Measurements from ENCODE around the gene ITPR2. TPM values are rescaled to one million over a fixed set of nuclear protein-coding genes. Genes with fewer than 3 reads are reported as not detected.
A peak's percentile ranks its signal among the peaks of the same experiment; 100 is the strongest.
"Not testable (repeated sequence)": the region's sequence is repeated elsewhere in the genome, so short reads cannot be mapped to it uniquely, and the experiment has no call there.

Gene ITPR2
- total RNA-seq, 1 donor: 33.4 TPM

DNA sequence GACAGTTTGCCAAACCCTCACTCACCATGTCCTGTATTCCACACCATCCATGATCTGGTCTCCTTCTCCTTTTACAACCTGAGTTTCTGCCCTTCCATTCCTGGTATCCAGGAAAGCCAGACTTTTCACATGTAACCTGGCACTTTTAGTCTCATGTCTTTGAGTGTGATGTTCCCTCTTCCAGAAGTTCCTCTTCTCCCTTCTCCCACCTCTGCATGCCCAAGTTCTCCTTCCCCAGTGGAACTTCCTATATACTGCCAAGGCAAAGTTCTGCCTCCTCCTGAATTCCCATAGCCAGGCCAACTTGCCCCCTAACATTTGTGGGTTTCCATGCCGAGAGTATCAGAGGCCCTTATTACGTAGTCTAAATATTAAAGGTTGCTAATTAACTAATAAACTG, 3.2 kb upstream of the ITPR2 start:
- Histone ChIP-seq H3K4me3 (ENCODE audit: low read length) (no peak overlapping the region), H3K27me3 (ENCODE audit: insufficient read depth, low read length) (no peaks in the 10 kb centered on the region), H3K9me3 (ENCODE audit: low read depth, low read length) (no peaks in the 10 kb centered on the region), H3K4me1 (ENCODE audit: insufficient read depth, low read length) (peaks cover 17% of the 10 kb centered on the region)

DNA sequence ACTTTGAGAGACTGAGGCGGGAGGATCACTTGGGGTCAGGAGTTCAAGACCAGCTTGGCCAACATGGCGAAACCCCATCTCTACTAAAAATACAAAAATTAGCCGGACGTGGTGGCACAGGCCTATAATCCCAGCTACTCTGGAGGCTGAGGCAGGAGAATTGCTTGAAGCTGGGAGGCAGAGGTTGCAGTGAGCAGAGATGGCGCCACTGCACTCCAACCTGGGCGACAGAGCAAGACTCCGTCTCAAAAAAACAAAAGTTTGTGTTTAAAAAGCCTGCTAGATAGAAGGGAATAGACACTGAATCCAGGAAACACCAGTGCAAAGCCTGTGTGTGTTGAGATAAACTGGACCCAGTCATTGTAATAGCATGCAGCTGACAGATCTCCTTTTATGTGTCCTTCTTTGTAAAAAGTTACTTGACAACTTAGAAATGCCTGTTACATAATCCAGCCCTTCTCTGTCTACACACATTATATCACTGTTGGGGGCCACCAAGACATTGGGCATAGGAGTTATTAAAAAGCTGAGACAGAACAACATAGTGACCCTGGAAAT, 1.6 kb upstream of the ITPR2 start:
- H3K4me3 ChIP-seq (ENCODE audit: low read length); H3K27me3 ChIP-seq (ENCODE audit: insufficient read depth, low read length); H3K9me3 ChIP-seq (ENCODE audit: low read depth, low read length): not testable (repeated sequence)
- H3K4me1 ChIP-seq (ENCODE audit: insufficient read depth, low read length): peaks cover 26% of the 10 kb centered on the region

DNA sequence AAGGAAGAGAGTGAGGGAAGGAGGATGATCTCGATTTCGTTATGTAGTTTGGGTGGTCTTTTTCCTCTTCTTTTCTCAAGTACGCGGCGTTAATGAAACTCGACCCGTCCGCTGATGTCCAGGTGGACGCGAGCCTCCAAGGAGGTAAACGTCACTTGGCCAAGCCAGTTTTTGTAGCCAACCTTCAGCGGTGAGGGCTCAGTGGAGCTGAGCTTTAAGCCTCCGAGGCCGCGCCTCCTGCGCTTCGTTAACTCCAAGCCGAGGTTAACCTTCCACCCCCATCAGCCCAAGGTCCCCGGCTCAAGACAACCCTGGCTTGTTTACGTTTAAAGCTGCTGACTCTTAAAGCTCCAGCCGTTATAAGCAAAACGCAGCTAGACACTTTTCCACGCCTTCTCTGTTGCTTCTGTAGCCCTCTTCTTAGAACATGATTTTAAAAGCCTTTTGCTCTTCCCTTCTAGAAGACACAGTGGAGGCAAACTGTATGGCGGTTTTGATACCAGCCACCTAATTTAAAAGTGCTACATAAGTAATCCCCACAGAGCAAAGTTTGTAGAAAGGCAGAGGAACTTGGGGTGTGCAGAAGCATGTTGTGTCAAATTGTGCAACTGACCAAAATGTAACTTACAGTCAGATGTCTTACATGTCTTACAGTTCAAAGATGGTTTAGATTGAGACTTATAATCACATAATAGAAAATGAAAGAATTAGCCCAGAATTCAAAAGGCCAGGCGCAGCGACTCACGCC, 923 bp upstream of the ITPR2 start:
- H3K4me3 ChIP-seq (ENCODE audit: low read length): peak overlapping the region; percentile 93
- no peaks in the 10 kb centered on the region for H3K27me3 ChIP-seq (ENCODE audit: insufficient read depth, low read length)
- peaks cover 31% of the 10 kb centered on the region for H3K4me1 ChIP-seq (ENCODE audit: insufficient read depth, low read length)
- no peaks in the 10 kb centered on the region for H3K9me3 ChIP-seq (ENCODE audit: low read depth, low read length)

DNA sequence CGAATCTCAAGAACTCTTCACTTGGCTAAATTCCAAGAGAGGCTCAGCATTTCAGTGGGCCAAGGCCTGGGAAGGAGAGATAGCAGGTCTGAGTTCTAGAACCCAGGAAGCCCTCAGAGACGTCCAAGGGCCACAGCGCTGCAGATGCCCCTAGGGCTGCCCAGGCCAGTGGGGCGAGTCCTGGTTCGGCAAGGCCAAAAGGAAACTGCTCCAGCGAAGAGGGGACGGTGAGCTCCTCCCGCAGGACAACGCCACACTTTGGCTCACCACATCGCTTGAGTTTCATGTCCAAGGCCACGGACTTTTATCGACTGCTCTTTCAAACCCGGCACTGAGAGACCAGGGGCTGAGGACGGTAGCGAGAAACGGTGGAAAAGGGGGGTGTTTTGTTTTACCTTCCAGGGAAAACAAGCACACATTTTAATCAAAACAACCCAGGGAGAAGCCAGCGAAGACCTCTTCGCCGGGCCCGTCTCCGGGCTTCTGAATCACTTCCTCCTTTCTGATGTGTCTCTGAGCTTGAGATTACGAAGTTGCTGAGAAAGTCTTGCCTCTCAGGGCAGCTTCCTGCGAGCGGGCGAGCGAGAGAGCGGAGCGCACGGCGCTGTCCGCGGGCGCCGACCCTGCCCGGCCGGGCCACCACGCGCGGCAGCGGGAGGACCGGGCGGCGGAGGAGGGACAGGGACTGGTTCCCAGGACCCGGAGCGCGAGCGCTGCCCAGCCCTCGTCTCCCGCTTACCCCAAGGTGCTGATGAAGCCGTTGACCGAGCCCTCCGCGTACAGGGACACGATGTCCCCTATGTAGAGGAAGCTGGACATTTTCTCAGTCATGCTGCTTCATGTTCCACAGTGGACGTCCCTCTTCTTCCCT, 808 bp downstream of the ITPR2 start:
- Histone ChIP-seq H3K27me3 (ENCODE audit: insufficient read depth, low read length) (no peaks in the 10 kb centered on the region), H3K4me1 (ENCODE audit: insufficient read depth, low read length) (peaks cover 31% of the 10 kb centered on the region), H3K9me3 (ENCODE audit: low read depth, low read length) (no peaks in the 10 kb centered on the region), H3K4me3 (ENCODE audit: low read length) (peak overlapping the region; percentile 93)

DNA sequence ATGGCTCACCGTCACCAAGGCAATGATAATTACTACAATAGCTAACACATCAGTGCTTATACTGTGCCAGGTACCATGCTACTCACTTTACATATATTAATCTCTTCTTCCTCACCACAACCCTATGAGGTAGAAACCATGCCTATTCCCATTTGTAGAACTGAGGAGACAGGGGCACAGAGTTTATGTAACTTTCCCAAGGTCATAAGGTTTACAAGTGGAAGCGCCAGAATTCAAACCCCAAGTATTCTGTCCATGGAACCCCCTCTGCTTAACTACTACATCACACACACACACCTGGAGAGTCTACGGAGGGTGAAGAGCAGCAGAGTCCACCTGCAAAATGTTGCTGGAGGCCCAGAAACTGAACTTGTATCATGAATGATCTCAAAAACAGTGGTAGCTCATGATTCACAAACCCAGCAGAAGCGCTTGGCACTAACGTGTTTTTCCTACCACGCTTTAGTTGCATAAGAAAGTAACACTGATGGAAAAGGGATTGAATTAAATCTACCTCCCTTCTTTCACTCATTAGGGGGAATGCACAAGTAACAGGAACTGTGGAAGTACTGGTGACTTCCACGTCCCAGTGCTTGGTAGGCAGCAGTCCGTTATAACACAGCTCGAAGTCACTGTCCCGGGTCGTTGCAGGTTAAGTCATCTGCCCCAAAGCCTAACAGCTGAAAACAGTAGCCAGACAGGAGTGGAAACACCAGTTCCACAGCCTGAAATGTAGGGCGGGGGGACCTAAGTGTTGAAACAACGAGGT, 2.0 kb downstream of the ITPR2 start:
- Histone ChIP-seq H3K4me1 (ENCODE audit: insufficient read depth, low read length) (peaks cover 31% of the 10 kb centered on the region), H3K27me3 (ENCODE audit: insufficient read depth, low read length) (no peaks in the 10 kb centered on the region), H3K4me3 (ENCODE audit: low read length) (no peak overlapping the region), H3K9me3 (ENCODE audit: low read depth, low read length) (no peaks in the 10 kb centered on the region)

DNA sequence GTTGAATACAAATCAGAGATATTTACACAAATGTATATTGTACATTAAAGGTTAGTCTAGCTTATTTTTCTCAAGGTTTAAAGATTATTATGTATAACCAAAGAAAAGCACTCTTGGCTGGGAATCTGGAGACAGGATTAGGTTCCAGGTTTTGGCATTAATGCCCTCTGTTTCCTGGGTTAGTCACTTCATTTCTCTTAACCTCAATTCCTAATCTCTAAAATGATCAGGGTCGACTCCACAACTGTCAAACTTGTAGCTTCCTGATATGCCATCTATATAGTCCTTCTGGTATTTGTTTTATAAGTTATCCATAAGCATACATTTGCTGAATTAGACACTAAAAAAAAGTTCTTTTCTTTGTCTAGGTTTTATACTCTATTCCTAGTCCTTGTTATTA, 2.6 kb downstream of the ITPR2 start:
- no peaks in the 10 kb centered on the region for H3K9me3 ChIP-seq (ENCODE audit: low read depth, low read length)
- H3K4me3 ChIP-seq (ENCODE audit: low read length): no peak overlapping the region
- peaks cover 31% of the 10 kb centered on the region for H3K4me1 ChIP-seq (ENCODE audit: insufficient read depth, low read length)
- no peaks in the 10 kb centered on the region for H3K27me3 ChIP-seq (ENCODE audit: insufficient read depth, low read length)

DNA sequence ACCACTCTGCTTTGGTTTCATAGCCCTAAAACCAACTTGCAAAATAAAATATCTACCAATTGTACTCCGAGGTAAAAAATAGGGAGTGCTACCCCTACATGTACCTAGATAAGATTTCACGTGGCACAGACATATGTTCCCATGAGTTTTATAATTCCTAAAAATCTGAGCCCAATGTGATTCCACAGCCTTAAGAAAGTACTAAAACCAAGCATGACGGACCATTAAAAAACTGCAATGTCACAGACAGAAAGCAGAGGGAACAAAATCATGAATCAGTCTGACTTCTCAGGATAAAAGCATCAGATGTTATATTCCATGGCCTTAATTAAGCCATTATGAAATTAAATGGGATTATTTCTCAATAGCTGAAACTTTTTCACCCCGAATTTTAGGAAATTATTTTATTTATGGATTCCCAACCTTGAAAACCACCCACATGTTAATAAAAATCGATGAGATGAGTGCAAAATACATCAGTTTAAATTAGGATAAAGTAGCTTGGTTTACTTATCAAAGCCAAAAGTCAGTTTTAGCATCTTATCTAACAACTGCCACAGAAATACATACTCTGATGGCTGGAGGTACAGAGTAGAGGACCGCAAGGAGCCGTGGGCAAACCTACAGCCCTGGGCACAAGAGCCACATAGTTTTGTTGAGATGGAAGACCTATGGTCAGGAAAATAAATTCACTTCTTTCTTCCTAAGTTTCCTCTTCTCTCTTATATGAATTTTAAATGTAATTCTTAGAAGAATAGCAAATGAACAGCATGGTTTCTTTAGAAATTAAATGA, 4.5 kb downstream of the ITPR2 start:
- Histone ChIP-seq H3K9me3 (ENCODE audit: low read depth, low read length) (no peaks in the 10 kb centered on the region), H3K27me3 (ENCODE audit: insufficient read depth, low read length) (no peaks in the 10 kb centered on the region), H3K4me3 (ENCODE audit: low read length) (no peak overlapping the region), H3K4me1 (ENCODE audit: insufficient read depth, low read length) (peaks cover 22% of the 10 kb centered on the region)

DNA sequence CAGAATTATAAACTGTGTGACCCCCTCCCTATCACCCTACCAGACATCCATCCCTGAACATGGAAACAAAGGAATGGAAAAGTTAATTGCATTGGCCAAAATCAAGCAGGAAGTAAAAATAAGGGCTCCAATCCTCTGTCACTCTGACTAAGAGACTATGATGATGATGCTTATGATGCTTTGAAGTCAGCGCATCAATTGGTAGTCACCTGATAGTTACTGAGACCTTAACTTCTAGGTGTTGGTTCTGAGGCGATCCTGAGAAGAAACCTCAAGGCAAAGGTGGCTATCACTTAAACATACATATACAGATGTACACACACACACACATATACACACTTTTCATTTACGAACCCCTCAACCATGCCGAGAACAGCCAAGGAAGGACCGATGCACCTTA, 6.6 kb downstream of the ITPR2 start:
- Histone ChIP-seq H3K4me1 (ENCODE audit: insufficient read depth, low read length) (peaks cover 18% of the 10 kb centered on the region), H3K9me3 (ENCODE audit: low read depth, low read length) (no peaks in the 10 kb centered on the region), H3K27me3 (ENCODE audit: insufficient read depth, low read length) (no peaks in the 10 kb centered on the region), H3K4me3 (ENCODE audit: low read length) (no peak overlapping the region)

DNA sequence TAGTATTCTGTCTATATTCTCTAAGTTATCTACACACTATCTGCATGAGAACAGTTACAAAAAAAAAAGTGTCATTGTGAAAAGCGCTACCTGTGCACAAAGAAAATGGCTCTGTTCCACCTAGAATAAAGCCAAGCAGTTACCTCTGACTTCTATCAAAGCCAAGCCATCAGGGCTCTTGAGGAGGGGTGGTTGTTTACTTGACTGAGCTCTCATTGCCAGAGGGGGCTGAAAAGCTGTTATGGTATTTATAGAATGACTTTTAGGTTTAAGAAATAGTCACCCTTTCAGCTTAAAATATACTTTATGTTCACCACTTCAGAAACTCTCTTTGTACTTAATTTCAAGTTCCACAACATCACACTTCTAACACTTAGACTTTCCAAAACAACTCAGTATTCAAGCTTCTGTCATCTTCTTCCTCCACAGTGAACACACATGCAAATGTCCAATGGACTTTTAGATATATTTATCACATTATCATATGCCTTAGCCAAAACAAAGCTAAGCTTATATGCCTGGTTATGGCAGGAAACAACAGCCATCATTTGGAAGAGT, 7.5 kb downstream of the ITPR2 start:
- Histone ChIP-seq H3K4me1 (ENCODE audit: insufficient read depth, low read length) (peaks cover 14% of the 10 kb centered on the region), H3K9me3 (ENCODE audit: low read depth, low read length) (no peaks in the 10 kb centered on the region), H3K27me3 (ENCODE audit: insufficient read depth, low read length) (no peaks in the 10 kb centered on the region), H3K4me3 (ENCODE audit: low read length) (no peak overlapping the region)

DNA sequence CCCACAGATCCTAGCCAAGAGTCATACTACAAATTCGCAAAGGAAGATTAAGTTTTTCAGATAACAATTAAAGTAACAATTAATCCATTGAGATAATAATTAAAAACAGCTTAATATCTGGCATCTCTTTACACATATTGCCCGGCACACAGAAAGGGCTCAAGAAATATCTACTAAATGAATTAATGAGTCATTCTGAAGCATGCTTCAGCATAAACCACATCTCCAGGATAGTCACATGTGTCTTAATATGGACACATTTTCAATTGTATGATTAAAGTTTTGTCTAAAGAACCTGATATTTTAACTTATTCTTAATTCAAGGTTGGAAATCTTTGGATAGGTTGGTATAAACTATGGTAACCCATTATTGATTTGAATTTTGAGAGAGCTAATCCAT, 9.6 kb downstream of the ITPR2 start:
- Histone ChIP-seq H3K9me3 (ENCODE audit: low read depth, low read length) (no peaks in the 10 kb centered on the region), H3K4me1 (ENCODE audit: insufficient read depth, low read length) (peaks cover 6% of the 10 kb centered on the region), H3K27me3 (ENCODE audit: insufficient read depth, low read length) (no peaks in the 10 kb centered on the region), H3K4me3 (ENCODE audit: low read length) (no peak overlapping the region)

DNA sequence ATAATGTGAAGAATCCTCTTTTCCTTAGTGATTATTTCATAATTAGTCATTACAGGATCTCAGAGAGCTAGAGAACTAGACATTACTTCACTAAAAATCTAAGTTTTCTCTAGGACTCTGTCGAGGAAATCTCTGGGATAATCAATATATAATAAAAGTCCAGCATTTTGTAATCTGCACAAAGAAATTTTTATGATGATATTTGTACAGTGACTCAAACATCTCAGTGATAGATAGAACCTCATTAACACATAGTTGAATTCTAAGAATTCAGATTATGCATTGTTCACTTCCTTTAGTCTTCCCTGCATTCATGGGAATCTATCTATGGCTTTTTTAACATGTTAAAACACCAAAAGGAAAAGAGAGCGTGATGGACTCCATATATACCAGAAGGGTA, 11.0 kb downstream of the ITPR2 start:
- H3K9me3 ChIP-seq (ENCODE audit: low read depth, low read length): no peaks in the 10 kb centered on the region
- H3K4me1 ChIP-seq (ENCODE audit: insufficient read depth, low read length): peaks cover 6% of the 10 kb centered on the region
- no peak overlapping the region for H3K4me3 ChIP-seq (ENCODE audit: low read length)
- no peaks in the 10 kb centered on the region for H3K27me3 ChIP-seq (ENCODE audit: insufficient read depth, low read length)

DNA sequence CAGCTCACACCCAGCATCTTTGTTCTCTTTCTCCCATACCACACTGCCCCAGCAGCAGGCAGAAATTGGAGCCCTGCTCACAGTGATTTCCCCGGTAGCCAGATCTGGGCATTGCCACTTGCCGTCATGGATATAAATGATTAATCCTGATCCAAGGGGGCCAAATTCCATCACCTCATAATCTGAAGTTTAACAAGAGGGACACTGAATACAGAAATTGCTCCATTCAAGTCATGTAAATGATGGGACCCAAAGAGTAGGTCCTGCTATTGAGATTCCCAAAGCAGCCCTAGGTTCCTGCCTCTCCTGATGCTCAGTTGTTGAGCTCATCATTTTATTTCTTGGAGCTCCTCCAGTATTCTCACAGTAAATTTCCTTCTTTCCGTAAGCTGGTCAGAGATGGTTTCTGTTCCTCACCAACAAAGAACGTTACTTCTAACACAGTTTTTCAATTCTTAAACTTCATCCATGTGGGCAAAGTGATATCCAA, 11.7 kb downstream of the ITPR2 start:
- Histone ChIP-seq H3K9me3 (ENCODE audit: low read depth, low read length) (no peaks in the 10 kb centered on the region), H3K4me3 (ENCODE audit: low read length) (no peak overlapping the region), H3K4me1 (ENCODE audit: insufficient read depth, low read length) (peaks cover 6% of the 10 kb centered on the region), H3K27me3 (ENCODE audit: insufficient read depth, low read length) (no peaks in the 10 kb centered on the region)

DNA sequence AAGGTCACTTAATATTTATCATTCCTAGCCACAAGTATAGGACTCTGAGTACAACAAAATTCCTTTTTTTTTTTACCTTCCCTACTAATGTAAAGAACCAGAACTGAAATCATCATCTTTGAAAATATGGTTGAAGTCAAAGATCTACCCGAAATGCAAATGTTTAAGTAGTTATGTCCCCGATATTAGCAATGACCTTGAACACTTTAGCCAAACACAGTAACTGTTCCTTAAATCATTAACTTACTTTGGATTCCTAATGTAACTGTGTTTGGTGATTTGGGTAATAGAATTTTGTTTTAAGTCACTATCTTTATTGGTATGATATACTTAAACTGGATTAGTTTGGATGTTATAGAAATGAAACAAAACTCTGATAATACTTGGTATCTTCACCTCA, 14.4 kb downstream of the ITPR2 start:
- H3K4me1 ChIP-seq (ENCODE audit: insufficient read depth, low read length): peaks cover 6% of the 10 kb centered on the region
- H3K27me3 ChIP-seq (ENCODE audit: insufficient read depth, low read length): no peaks in the 10 kb centered on the region
- H3K9me3 ChIP-seq (ENCODE audit: low read depth, low read length): no peaks in the 10 kb centered on the region
- H3K4me3 ChIP-seq (ENCODE audit: low read length): no peak overlapping the region

DNA sequence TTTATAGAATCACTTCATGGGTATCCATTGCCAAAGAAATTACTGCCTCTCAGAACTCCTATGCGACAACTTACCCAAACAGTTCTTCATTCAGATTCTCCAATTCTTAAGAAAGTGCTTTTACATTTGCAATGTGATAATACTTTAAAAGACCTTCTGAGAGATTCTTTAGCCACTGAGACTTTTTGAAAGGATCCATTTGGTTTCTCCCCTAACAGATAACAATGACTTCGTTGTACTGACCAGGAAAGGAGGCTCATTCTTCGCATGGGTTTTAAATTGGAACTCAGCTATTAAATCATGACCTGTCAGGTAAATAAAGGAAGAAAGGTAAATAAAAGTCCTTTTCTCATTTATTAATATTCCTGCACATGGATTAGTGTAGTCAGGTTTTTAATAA, 14.8 kb downstream of the ITPR2 start:
- H3K4me1 ChIP-seq (ENCODE audit: insufficient read depth, low read length): peaks cover 6% of the 10 kb centered on the region
- no peak overlapping the region for H3K4me3 ChIP-seq (ENCODE audit: low read length)
- no peaks in the 10 kb centered on the region for H3K9me3 ChIP-seq (ENCODE audit: low read depth, low read length)
- no peaks in the 10 kb centered on the region for H3K27me3 ChIP-seq (ENCODE audit: insufficient read depth, low read length)
